NCI-H1048 (cell line): ENCODE data around the gene NEU2.

Experiments used
- DNase-seq: peaks from one replicate; lab custom pipeline; 2025; lab: John Stamatoyannopoulos, UW

The NEU2 gene

GRCh38 chr2:233076749-233077148 is 44.3 kb downstream of the NEU2 start:
- no peak for DNase-seq

- no peak for DNase-seq
Measured at GRCh38 chr2:233079473-233079877, 47.0 kb downstream of the NEU2 start.

- no peak for DNase-seq
Measured at GRCh38 chr2:233079953-233080835, 47.7 kb downstream of the NEU2 start.

- no peak for DNase-seq
Measured at GRCh38 chr2:233080836-233081229, 48.4 kb downstream of the NEU2 start.

- no peak for DNase-seq
Measured at GRCh38 chr2:233081232-233081730, 48.8 kb downstream of the NEU2 start.

- DNase-seq, result no peak
Measured at GRCh38 chr2:233081731-233082221, 49.3 kb downstream of the NEU2 start.

GRCh38 chr2:233082222-233082930 is 49.9 kb downstream of the NEU2 start:
- no peak for DNase-seq

GRCh38 chr2:233082931-233083755 is 50.7 kb downstream of the NEU2 start:
- no peak for DNase-seq

GRCh38 chr2:233083782-233084181 is 51.3 kb downstream of the NEU2 start:
- DNase-seq, result no peak

GRCh38 chr2:233084488-233084887 is 52.0 kb downstream of the NEU2 start:
- no peak for DNase-seq
